ENCODE results near the gene FLNB. TPM values are rescaled to one million over a fixed set of nuclear protein-coding genes. Genes with fewer than 3 reads are reported as not detected.

The FLNB gene
- total RNA-seq, 2 experiments from 2014 or later: 23.2 to 27.4 TPM

DNA sequence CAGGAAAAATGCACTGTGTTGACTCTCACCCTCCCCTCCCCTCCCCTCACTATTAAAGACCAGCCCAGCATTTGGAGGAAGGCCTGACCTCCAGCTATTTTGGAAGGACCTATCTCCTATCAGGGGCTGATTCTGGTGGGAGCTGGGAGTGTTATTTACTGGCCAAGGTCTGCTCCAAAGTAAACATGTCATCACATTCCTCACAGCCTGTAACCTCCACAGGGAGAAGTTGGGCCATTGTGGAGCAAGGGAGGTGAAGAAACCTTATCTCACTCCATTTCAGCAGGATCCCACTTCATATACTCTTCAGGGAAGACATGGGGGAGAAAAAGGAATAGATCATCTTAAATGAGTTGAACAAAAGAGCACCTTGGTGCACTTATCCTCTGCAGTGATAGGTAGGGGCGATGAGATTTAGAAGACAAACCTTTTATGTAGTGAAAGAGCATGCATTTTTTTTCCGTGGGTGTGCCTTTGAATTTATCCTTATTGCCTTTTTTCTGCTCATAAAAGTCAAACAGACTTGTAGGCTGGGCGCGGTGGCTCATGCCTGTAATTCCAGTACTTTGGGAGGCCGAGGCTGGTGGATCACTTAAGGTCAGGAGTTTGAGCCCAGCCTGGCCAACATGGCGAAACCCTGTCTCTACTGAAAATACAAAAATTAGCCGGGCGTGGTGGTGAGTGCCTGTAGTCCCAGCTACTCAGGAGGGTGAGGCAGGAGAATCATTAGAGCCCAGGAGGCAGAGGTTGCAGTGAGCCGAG is 15.6 kb upstream of the FLNB start:
- Mint-ChIP-seq H3K9me3 (no peaks in the 10 kb centered on the region), H3K4me1 (no peaks in the 10 kb centered on the region), H3K27ac (no peak overlapping the region), H3K27me3 (no peaks in the 10 kb centered on the region), H3K36me3 (no peaks in the 10 kb centered on the region), H3K4me3 (no peak overlapping the region)
- no peak for DNase-seq

- H3K36me3 Mint-ChIP-seq: no peaks in the 10 kb centered on the region
- peak overlapping the region; percentile 50 for H3K4me3 Mint-ChIP-seq
- peaks cover 10% of the 10 kb centered on the region for H3K4me1 Mint-ChIP-seq
- H3K27me3 Mint-ChIP-seq: no peaks in the 10 kb centered on the region
- DNase-seq: no peak
- H3K9me3 Mint-ChIP-seq: no peaks in the 10 kb centered on the region
- H3K27ac Mint-ChIP-seq: no peak overlapping the region
These were observed 9.6 kb upstream of the FLNB start for GRCh38 chr3:57998366-57999283.

GRCh38 chr3:57999417-58000115 is 8.7 kb upstream of the FLNB start:
- Mint-ChIP-seq H3K27me3 (no peaks in the 10 kb centered on the region), H3K27ac (no peak overlapping the region), H3K36me3 (no peaks in the 10 kb centered on the region), H3K9me3 (no peaks in the 10 kb centered on the region), H3K4me3 (no peak overlapping the region), H3K4me1 (peaks cover 10% of the 10 kb centered on the region)
- DNase-seq: no peak

- H3K27me3 Mint-ChIP-seq: no peaks in the 10 kb centered on the region
- H3K9me3 Mint-ChIP-seq: no peaks in the 10 kb centered on the region
- no peaks in the 10 kb centered on the region for H3K36me3 Mint-ChIP-seq
- DNase-seq: no peak
- no peak overlapping the region for H3K4me3 Mint-ChIP-seq
- peaks cover 10% of the 10 kb centered on the region for H3K4me1 Mint-ChIP-seq
- H3K27ac Mint-ChIP-seq: no peak overlapping the region
These were observed 7.7 kb upstream of the FLNB start for GRCh38 chr3:58000306-58001085.

GRCh38 chr3:58001086-58001467 is 7.1 kb upstream of the FLNB start:
- DNase-seq: no peak
- no peaks in the 10 kb centered on the region for H3K36me3 Mint-ChIP-seq
- H3K9me3 Mint-ChIP-seq: no peaks in the 10 kb centered on the region
- H3K4me3 Mint-ChIP-seq: no peak overlapping the region
- no peaks in the 10 kb centered on the region for H3K27me3 Mint-ChIP-seq
- peaks cover 10% of the 10 kb centered on the region for H3K4me1 Mint-ChIP-seq
- no peak overlapping the region for H3K27ac Mint-ChIP-seq

GRCh38 chr3:58001979-58002378 is 6.2 kb upstream of the FLNB start:
- Mint-ChIP-seq H3K9me3 (no peaks in the 10 kb centered on the region), H3K4me1 (peaks cover 10% of the 10 kb centered on the region), H3K27ac (no peak overlapping the region), H3K4me3 (no peak overlapping the region), H3K36me3 (no peaks in the 10 kb centered on the region), H3K27me3 (no peaks in the 10 kb centered on the region)
- DNase-seq: no peak

DNA sequence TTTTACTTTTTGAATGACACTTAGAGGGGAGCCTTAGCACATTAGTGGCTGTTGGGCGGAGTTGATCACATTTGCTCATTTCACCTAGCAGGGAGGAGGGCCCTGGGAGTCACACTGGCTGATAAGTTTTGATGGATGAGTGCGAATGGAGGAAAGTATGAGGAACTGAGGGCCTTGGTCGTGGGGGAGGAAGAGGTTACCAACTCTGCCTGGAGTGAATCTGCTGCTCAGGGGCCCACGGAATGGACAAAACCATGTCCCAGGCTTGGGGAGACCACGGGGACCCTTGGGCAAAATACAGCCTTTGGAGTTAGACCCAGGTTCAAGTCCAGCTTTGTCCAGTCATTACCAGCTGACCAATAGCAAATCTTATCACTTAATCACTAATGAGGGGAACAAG is 5.1 kb upstream of the FLNB start:
- Mint-ChIP-seq H3K36me3 (no peaks in the 10 kb centered on the region), H3K4me1 (peaks cover 10% of the 10 kb centered on the region), H3K27ac (no peak overlapping the region), H3K4me3 (no peak overlapping the region), H3K9me3 (no peaks in the 10 kb centered on the region), H3K27me3 (no peaks in the 10 kb centered on the region)
- no peak for DNase-seq

- peaks cover 8% of the 10 kb centered on the region for H3K4me1 Mint-ChIP-seq
- no peak for DNase-seq
- H3K36me3 Mint-ChIP-seq: peaks cover 1% of the 10 kb centered on the region
- no peak overlapping the region for H3K27ac Mint-ChIP-seq
- no peaks in the 10 kb centered on the region for H3K27me3 Mint-ChIP-seq
- H3K9me3 Mint-ChIP-seq: no peaks in the 10 kb centered on the region
- no peak overlapping the region for H3K4me3 Mint-ChIP-seq
These were observed 3.2 kb upstream of the FLNB start for GRCh38 chr3:58004973-58005372.

DNA sequence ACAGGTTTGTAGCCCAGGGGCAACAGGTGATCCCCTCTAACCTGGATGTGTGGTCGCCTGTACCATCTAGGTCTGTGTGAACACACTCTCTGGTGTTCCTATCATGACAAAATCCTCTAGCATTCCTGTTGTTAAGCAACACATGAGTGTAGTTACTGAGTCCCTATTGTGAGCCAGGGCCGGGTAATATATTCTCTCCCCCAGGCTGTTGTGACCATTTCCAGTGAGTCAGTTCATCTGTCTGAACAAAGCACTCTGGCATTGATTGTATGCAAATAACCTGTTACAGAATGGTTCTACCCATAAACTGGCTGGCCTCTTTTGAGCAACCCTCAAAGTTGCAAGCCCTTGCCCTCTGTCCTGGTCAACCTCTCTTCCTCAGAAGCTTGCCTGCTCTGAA is 2.6 kb upstream of the FLNB start:
- Mint-ChIP-seq H3K4me3 (no peak overlapping the region), H3K9me3 (no peaks in the 10 kb centered on the region), H3K27ac (no peak overlapping the region), H3K27me3 (no peaks in the 10 kb centered on the region), H3K4me1 (peaks cover 13% of the 10 kb centered on the region), H3K36me3 (peaks cover 1% of the 10 kb centered on the region)
- DNase-seq: no peak

GRCh38 chr3:58006661-58007060 is 1.6 kb upstream of the FLNB start:
- Mint-ChIP-seq H3K36me3 (peaks cover 1% of the 10 kb centered on the region), H3K9me3 (no peaks in the 10 kb centered on the region), H3K27me3 (no peaks in the 10 kb centered on the region), H3K4me1 (peaks cover 21% of the 10 kb centered on the region), H3K4me3 (no peak overlapping the region), H3K27ac (no peak overlapping the region)
- no peak for DNase-seq

DNA sequence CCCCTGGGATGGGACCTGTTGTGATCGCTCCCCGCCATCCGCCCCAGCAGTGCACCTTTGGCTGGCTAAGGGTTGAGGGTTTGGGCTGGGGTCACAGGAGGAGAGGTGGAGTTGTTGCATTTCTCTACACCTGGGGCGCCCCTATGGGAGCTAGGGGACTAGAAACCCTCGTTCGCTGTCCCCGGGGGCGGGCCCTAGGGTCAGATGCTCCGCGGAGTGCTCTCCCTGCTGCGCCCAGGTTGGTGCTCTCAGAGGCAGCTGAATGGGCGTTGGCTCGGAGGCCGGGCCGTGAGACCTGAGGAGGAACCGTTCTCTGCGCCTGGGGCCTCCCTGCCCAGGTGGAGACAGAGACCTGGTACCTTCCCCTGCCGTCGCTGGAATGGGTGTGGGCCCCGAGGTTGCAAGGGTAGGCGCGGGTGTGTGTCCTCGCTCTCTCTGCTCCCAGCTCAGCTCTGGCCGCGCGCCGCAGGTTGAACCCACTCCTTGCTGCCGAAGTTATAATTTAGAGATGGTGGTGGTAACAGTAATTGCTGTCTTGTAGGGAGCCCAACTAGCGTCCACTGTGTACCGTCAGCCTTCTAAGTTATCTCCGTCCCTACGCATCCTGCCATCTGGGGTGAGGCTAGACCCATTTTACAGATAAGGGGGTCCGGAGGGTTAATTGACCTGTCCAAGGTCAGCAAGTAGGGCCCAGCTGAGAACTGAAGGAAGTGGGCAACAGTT is 965 bp downstream of the FLNB start:
- H3K27ac Mint-ChIP-seq: peak overlapping the region; percentile 31

DNA sequence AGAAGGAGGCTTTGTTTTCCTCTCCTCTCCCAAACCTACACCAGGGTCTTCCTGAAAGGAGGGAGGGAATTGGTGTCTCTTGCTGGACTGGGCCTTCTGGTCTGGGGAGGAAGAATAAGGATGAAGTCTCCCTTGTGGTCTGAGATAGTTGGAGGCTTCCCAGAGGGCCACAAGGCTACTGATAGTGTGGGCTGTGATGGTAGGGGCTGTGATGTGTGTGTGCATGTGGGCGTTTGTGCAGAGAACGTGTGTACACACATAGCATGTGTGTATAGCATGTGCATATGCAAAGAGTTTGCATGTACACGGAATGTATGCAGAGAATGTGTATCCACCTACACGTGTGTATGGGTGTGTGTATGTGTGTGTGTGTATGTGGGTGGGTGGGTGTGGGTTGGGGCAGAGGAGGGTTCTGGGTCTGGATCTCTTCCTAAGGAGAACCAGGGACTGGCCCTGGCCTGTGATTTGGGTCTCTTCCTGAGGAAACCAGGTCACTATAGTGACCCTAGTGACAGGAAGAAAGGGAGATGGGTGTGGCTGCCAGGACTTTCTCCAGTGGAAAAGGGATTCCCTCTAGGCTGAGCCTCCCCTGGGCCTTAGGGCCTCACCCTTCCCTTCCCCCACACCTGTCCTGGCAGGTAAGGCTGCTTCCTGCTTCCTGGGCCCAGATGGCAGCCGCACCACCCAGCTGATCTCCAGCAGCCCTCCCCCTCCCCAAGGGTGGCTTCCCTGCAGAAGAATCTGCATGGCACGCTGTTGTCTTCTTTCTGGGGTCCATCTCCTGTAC is 1.7 kb downstream of the FLNB start:
- Mint-ChIP-seq H3K27ac (no peak overlapping the region), H3K9me3 (no peaks in the 10 kb centered on the region), H3K4me3 (peak overlapping the region; percentile 89), H3K4me1 (peaks cover 45% of the 10 kb centered on the region), H3K27me3 (no peaks in the 10 kb centered on the region), H3K36me3 (peaks cover 1% of the 10 kb centered on the region)
- DNase-seq: no peak

More for the DNA sequence above, 965 bp downstream of the FLNB start:
- Mint-ChIP-seq H3K9me3 (no peaks in the 10 kb centered on the region), H3K27me3 (no peaks in the 10 kb centered on the region), H3K4me1 (peaks cover 40% of the 10 kb centered on the region), H3K36me3 (peaks cover 1% of the 10 kb centered on the region), H3K4me3 (peak overlapping the region; percentile 89)
- peak; percentile 55 for DNase-seq

DNA sequence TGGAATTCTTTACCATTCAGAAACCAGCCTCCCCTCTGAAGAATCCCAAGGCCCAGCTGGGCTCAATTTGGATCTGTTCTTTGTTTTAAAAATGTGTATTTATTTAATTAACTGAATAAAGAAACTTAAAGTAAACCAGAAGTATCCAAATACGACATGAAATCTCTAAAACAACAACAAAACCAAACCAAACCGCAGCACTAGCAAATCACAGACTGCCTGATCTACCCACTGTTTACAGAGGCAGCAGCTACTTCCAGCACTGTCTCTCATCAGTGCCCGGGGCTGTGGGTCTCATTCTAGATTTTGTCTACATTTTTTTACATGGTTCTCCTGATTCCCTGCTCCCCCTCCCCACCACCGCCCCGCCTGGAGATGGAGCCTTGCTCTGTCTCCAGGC is 2.3 kb downstream of the FLNB start:
- DNase-seq: no peak
- H3K27me3 Mint-ChIP-seq: no peaks in the 10 kb centered on the region
- peak overlapping the region; percentile 89 for H3K4me3 Mint-ChIP-seq
- no peaks in the 10 kb centered on the region for H3K9me3 Mint-ChIP-seq
- H3K27ac Mint-ChIP-seq: no peak overlapping the region
- peaks cover 1% of the 10 kb centered on the region for H3K36me3 Mint-ChIP-seq
- H3K4me1 Mint-ChIP-seq: peaks cover 49% of the 10 kb centered on the region

Measured in activated naive CD8-positive, alpha-beta T cell treated with anti-CD3 and anti-CD28 coated beads for 36 hours (primary cell).